GM19240 (cell line): ENCODE measurements around the gene GIMAP5.
A peak's percentile ranks its signal among the peaks of the same experiment; 100 is the strongest.

Experiments
- DNase-seq: peaks from one replicate; pipeline ENCODE4 v3.0.0; 2011; ENCODE audit warnings: low spot score; ENCODE audit not compliant: insufficient read length

The GIMAP5 gene

DNA sequence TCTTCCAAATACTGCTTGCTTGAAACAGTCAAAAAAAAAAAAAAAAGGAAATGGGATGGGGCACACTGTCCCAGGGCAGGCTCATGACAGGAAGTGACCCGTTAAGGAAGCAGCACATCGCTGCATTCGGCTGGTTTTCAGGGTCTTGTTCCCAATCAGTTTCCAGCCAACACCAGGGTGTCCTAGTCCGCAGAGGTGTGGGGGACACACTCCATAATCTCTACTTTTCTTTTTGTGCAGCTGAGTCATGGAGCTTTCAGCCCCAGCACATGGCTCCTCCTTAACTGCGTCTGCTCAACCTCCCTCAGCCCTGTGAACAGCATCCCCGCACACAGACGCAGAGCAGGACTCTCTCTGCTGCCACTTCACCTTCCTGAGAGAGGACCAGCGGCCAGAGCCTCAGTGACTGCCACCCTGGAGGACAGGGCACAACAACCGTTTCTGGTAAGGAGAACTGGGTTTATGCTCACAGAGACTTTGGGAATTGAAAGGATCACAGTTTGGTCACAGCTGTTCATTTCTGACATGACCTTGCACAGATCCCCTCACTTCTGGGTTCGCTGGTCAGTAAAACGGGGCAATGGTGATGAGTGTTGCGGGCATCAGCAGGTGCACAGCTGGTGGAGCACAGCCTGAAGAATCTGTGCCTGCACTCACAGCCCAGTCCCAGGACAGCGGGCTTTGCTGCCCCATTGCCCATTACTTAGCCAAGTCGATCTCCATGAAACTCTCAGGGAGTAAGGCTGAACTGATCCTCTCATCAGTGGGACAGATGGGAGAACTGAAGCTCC is at the start of gene GIMAP5:
GIMAP5 (plus strand) TSS at position 154 of the 791 bp plus-strand sequence. CDS start 3,467 bp downstream, outside the sequence.
- no peak for DNase-seq

DNA sequence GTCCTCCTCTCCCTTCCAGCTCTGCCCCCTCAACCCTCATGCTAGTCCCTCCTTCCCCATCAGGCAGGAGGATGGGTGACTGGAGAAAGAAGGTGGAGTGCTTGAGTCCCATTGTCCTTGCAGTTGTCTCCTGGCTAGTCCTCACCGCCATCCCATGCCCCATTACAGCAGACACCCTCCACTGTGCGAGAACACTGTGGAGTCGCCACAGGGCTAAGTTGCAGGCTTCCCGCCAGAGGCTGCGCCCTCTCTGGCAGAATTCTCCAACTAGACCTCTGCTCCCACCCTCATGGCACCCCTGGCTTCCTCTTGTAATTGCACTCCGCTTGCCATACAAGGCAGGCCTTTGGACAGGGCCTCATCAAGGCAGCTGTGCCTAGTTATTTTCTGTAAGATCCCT is 48.6 kb upstream of the GIMAP5 start:
- no peak for DNase-seq

DNA sequence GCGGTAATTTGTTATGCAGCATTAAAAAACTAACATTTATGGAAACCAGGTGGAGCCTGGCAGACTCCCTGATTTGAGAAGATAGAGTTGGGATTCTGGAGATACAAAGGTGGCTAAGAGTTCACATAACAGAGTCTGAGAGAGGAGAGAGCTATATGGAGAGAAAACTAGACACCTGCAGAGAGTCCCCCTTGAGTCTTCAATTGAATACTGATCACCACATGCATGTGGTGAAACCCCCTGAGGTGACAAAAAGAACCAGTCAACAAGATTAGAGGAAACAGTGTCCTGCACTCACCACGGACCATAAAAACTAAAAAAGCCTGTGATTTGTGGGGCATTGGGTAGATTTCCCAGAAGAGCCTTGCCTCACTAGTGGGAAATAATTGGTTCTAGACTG is 41.6 kb upstream of the GIMAP5 start:
- no peak for DNase-seq

DNA sequence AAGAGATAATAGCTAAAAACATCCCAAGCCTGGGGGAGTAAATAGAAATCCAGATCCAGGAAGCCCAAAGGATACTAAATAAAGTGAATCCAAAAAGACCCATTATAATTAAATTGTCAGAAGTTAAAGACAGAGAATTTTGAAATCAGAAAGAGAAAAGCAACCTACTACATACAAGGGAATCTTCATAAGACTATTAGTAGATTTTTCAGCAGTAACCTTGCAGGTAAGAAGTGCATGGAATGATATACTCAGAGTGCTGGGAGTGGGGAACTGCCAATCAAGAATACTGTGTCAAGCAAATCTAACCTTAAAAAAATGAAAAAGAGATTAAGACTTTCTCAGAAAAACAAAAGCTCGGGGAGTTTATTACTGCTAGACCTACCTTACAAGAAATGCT is 34.0 kb upstream of the GIMAP5 start:
- no peak for DNase-seq

DNA sequence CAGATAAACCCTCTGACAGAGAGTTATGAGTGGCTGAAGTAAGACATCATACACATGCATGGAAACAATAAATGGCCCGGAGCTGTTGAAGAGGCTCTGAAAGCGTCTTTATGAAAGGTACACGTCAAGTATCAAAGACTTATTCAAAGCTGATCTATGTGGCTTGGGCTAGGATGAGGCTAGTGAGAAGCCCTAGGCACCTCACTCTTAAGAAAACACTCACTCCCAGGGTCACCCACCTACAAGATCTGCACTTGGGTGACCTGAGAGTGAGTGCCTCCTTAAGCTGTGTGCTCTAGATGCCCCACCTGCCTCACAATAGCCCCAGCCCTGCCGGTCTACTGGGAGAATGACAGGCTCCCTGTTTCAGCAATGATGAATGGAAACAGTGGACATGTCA is 21.9 kb upstream of the GIMAP5 start:
- DNase-seq: no peak

DNA sequence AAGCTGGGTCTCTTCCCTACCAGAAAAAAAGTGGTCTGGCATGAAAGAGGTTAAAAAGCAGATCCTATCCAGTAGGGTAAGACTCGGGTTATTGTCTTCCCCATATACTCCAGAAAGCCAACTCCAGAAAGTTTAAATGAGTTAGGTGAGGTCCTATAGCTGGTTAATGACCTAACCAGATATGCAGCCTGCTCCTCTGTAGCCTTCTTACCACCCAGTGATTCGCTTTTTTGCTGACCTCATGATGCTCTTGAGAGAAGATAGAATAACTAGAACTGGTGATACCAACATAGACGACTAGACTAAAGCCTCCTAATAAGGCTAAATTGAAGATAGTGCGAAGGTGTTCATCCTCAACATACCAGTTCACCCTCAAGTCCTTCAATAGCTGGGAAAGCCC is 21.5 kb upstream of the GIMAP5 start:
- DNase-seq: no peak

DNA sequence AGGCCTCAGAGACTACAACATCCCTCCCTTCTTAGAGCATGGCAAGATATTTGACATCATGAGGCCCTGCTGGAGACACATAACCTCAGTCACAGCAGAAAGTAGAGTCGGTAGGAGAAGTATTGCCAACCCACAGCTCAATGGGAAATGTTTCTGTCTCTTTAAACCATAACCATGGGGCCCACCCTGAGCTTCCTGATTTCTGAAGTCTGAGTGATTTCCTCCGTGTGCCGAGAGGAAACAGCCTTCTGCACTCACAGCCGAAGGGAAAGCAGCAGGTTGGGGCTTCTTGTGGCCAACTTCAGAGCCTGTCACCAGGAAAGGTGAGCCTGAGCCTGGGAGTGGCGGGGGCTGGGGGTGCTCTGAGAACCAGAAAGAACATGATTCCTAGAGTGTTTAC is 20.9 kb upstream of the GIMAP5 start, which contains the start of gene GIMAP1:
GIMAP1 (plus strand) TSS at position 246 of the 400 bp plus-strand sequence. CDS start 2,435 bp downstream, outside the sequence.
- DNase-seq: peak; percentile 24

DNA sequence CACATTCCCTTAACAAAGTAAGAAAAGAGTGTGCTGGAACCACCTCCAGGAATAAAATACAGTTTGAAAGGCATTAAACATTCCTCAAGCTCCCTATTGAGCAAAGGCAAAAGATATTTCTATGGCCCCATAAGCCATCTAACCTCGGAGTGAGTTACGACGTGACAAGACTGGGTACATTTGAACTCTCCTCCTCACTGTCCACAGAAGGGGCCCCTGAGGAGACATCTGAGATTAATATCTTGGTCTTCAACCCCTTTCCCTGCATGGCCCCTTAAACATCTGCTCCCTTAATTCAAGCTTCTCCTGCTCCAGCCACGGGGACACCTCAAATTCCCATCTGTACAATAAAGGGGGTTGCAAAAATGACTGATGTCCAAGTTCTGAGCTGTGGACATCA is 20.3 kb upstream of the GIMAP5 start:
- DNase-seq: no peak

DNA sequence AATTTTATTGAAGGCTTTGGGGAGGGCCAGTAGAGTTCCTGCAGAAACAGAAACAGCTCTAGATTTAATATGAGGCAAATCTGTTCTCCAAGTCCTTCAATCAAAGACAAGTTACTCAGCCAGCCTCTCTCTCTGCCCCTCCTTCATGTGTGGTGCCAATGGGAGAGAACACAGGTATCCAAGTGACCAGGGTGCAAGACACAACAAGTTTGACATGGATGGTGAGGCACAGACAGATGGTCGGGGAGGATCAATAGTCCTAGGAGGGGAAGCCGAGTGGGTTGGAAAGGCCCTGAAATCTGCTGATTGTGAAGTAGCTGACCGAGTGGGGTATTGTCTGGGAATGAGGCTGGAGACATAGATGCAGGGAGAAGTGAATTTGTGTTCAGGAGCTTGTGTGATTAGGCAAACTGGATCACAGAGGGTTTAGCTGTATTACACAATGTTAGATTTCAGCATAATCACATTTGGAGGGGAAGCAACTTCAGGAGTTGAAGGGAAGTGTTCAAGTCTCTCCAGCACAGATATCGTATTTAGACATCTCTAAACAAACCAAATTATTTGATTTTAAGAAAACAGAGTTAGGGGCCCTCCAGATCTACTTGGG is 19.3 kb upstream of the GIMAP5 start:
- no peak for DNase-seq

DNA sequence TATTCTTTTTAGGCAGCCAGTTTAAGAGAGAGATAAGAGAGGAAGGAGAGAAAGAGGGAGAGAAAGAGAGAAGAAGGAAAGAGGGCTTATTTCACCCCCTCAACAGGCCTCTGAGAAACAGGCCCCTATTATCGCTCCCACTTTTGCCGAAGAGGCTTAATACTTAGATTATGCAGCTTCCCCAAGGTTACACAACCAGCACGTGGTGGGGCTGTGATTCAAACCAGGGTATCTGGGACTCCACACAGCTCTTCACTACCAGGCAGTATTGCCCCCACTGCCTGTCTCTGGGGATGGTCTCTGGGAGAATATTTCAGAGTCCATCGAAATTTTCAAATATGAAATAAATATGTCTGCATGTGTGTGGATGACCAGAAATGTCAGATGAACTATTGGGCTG is 17.8 kb upstream of the GIMAP5 start:
- DNase-seq: no peak

DNA sequence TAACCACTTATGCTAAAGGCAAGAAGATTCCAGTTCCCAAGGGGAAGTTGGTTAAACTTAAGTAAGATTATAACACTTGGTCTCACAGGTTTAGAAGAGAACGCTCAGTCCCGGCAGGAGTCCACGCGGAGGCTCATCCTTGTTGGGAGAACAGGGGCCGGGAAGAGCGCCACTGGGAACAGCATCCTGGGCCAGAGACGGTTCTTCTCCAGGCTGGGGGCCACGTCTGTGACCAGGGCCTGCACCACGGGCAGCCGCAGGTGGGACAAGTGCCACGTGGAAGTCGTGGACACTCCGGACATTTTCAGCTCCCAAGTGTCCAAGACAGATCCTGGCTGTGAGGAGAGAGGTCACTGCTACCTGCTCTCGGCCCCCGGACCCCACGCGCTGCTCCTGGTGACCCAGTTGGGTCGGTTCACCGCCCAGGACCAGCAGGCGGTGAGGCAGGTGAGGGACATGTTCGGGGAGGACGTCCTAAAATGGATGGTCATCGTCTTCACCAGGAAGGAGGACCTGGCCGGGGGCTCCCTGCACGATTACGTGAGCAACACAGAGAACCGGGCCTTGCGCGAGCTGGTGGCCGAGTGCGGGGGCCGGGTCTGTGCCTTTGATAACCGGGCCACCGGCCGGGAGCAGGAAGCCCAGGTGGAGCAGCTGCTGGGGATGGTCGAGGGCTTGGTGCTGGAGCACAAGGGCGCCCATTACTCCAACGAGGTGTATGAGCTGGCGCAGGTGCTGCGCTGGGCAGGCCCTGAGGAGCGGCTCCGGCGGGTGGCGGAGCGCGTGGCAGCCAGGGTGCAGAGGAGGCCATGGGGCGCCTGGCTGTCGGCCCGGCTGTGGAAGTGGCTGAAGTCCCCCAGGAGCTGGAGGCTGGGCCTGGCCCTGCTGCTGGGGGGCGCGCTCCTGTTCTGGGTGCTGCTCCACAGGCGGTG is 17.0 kb upstream of the GIMAP5 start:
- DNase-seq: no peak

DNA sequence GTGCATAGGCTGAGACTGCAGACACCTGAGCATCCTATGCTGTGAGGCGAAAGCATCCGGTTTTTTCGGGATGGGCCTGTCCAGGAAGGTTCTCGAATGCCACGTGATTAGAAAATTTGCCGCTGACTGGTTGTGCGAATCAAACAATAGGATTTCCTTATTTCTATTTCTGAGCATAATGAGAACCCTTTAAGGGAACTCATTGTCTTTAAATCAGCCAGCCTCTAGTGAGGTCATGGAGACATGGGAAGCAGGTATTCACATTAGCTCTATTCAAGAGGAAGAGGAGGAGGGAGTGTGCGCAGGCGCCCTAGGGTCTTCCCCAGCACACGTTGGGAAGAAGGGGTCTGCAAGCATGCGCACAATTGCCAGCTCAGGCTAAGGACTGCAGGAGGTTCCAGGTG is 15.2 kb upstream of the GIMAP5 start:
- no peak for DNase-seq

DNA sequence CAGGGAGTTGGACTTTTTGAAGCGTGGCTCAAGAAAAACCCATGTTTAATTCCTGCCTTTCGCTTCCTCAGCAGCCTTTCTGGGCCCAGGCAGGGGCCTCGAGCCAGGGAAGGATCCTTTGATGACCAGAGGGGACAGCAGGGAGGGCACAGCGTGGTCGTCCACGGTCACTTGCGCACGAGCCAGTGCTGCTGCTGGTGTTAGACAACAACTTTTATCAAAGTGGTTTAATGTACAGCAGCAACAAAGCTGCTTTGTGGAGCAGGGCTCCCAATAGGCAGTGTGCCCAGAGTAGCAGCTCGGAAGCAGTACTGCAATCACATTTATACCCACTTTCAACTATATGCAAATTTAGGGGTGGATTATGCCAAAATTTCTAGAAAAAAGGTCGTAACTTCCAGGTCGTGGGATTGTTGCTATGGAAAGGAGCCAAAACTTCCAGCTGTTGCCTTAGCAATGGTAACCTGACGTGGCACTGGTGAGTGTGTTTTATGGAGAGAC is 14.7 kb upstream of the GIMAP5 start:
- no peak for DNase-seq

DNA sequence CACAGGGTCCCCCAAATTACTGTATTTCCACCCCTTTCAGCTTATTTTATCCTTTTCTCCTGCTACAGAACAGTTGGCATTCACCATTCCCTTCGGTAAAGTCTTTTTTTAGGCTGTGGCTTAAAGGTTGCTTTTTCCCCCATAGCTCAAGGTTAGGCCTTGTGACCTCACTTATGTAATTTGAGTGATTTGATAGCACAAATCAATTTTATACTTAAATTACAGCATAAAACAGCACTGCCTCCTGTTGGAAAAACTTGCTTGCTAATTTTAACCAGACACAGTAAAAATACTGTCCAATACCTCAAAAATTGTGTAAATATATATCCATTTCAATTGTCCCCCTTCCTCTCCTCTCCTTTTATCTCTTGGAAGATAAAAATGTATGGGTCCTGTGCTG is 13.8 kb upstream of the GIMAP5 start:
- no peak for DNase-seq

DNA sequence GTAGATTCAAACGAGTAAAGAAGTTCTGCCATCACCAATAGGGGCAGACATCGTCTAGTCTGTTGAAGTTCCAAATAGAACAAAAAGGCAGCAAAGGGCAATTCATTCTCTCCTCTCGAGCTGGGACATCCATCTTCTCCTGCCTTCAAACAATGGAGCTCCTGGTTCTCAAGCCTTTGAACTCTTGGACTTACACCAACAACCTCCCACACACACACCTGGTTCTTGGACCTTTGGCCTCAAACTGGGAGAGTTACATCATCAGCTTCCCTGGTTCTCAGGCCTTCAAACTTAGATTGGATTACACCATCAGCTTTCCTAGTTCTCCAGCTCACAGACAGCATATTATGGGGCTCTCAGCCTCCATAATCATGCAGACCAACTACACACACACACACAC is 9.8 kb upstream of the GIMAP5 start:
- no peak for DNase-seq

DNA sequence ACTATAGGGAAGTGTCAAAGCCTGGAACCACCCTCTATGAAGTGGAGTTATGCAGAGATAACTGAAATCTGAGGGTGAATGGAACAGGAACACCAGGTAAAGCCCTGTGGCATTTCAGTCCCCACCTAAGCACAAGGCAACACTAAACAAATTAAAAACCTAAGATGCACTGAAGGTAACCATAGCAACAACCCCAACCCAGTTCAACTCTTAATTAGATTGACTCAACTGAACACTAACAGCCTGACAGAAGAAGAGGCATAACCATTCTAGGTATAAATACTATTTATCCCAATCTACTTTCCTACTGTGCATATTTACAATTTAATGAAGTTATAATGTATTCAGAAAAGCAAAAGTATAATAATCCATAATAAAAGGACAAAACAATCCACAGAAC is 9.2 kb upstream of the GIMAP5 start:
- DNase-seq: no peak

DNA sequence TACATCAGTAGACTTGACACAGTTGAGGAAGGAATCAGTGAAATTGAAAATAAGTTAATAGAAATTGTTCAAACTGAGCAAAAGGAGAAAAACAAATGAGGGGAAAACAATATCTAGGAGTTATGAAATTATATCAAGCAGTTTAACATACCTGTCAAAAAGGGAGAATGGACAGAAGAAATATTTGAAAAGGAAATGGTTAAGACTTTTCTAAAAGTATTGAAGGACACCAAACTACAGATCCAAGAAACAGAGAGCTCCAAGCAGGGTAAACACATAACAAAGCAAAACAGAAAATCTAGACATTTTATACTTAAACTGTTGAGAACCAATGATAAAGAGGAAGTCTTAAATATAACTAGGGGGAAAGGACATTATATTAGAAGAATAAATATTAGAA is 8.6 kb upstream of the GIMAP5 start:
- DNase-seq: no peak

DNA sequence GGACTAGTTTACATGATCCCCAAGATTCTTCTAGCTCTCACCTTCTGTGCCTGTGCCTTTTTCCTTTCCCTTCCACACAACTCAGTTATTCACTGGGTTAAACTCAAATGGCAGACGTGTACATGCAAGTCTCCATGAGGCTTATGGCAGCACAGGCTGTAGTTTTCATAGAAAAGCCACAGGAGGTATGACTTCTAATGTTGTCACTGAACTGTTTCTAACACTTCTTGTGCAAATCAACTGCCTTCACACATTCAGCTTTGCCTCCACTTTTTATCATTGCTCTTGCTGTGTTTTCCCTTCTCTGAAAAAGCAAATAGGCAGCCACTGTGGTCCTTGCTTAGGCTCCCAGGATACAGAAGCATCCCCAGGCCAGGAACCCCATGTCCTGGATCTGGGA is 5.3 kb upstream of the GIMAP5 start:
- DNase-seq: no peak

DNA sequence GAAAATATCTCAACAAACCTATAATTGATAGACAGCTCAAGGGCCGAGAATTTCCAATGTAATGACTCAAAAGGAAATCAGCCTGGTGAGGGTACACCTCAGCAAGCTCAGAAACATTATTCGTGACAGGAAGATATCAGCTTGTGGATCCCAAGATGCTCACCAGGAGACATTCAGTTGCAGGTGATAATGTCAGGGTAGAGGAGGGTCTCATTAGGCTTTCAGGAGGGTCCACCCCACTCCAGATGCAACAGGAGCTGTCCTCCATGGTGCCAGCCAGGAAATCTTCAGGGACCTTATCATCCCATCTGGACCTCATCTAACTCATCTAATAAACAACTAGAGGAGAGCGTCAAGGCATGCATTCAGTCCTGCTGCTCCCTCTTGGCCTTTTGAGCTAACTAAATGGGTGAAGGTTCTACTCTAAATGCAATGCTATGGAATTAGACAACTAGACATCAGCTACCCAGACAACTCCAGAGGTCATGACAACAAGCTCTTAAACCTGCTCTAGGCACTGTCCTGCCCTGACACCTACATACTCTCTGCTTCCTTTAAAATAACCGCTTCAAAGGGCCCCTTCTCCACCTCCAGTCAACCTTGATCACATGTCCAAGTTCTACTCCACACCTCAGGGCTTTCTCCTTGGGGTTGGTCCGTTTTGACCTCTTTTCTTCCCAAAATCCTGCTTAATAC is 4.3 kb upstream of the GIMAP5 start:
- no peak for DNase-seq

DNA sequence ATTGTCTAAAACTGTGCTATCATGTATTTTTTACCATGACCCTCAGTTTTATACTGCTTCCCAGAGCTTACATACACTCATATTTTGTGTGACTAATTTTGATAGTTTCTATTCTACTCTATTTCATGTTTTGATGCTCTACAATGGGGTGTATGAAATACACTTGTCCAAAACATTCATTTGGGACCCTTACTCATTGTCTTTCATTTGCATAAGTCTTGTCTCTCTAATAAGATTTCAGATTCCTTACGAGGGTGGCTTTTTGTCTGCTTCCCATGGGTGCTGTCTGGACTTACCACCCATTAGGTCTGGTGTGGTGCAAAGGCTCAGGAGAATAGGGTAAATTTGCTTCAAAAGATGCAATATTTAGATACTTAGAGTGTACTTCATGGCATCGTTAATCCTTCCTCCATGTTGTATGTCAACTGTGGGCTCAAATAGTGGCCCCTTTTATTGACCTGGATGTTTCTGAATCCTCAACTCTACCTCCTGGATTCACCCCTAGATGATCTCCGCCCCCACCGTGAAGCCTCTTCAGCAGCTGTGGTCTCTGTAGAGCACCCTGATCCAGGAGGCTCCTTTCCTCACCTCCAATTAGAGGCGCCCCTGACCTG is 3.6 kb upstream of the GIMAP5 start:
- no peak for DNase-seq

DNA sequence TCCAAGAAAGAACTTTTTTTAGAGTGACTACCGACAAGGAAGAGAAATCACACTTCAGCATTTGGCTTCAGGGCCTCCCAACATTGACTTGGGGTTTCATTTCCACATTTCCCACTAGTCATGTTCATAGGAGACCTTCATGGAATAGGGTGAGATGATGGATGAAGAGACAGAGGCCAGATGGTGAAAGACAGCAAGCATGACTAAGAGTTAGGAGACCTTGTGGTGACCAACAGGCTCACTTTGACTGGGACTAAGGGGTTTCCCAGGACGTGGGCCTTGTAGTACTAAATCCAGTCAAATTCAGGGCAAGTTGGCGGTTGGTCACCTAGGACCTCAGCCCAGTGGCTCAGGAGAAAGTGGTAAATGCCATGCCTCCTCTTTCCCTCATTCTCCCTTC is 3.0 kb upstream of the GIMAP5 start:
- no peak for DNase-seq
